SK-N-SH treated with all-trans-retinoic acid at 6 μM for 48 hours (cell line): Measurements from ENCODE around the gene MTA3.

Source experiments
- ATAC-seq: fragments of 200-7000 bp; cut with Tn5 transposase; 3 replicates; pipeline ENCODE4 v1.9.1; 2020; ENCODE audit warnings: mild to moderate bottlenecking, moderate library complexity
- ARNTL ChIP-seq: fragments of 450-650 bp; formaldehyde crosslinking; IDR thresholded peaks from 2 replicates; pipeline ENCODE4 v1.5.0; 2020; ENCODE audit warnings: low read depth, mild to moderate bottlenecking, moderate library complexity, borderline replicate concordance
- BACH2 ChIP-seq: fragments of 250-450 bp; sonication (Bioruptor Pico); IDR thresholded peaks from 2 replicates; pipeline ENCODE4 v1.9.0; 2021; ENCODE audit warnings: mild to moderate bottlenecking, borderline replicate concordance
- CSDC2 ChIP-seq: fragments of 250-450 bp; sonication (Bioruptor Pico); IDR thresholded peaks from 2 replicates; pipeline ENCODE4 v1.5.0; 2020; ENCODE audit warnings: mild to moderate bottlenecking, moderate library complexity
- CSRNP3 ChIP-seq: fragments of 250-450 bp; sonication (Bioruptor Pico); IDR thresholded peaks from 2 replicates; pipeline ENCODE4 v1.5.1; 2021; ENCODE audit warnings: mild to moderate bottlenecking, moderate library complexity
- GLIS3 ChIP-seq: fragments of 250-450 bp; sonication (Bioruptor Pico); IDR thresholded peaks from 2 replicates; pipeline ENCODE4 v1.5.0; 2020; ENCODE audit warnings: mild to moderate bottlenecking, moderate library complexity
- ISL1 ChIP-seq: fragments of 250-450 bp; sonication (Bioruptor Pico); IDR thresholded peaks from 2 replicates; pipeline ENCODE4 v2.1.2; 2022; ENCODE audit warnings: mild to moderate bottlenecking, moderate library complexity
- OSR1 ChIP-seq: fragments of 250-450 bp; sonication (Bioruptor Pico); IDR thresholded peaks from 2 replicates; pipeline ENCODE4 v1.8.0; 2022; ENCODE audit warnings: moderate library complexity, mild to moderate bottlenecking, inconsistent platforms
- POU6F1 ChIP-seq: fragments of 250-450 bp; sonication (Bioruptor Pico); IDR thresholded peaks from 2 replicates; pipeline ENCODE4 v1.8.0; 2021; ENCODE audit warnings: low read depth, mild to moderate bottlenecking, moderate library complexity, borderline replicate concordance
- PPARA ChIP-seq: fragments of 250-450 bp; sonication (Bioruptor Pico); IDR thresholded peaks from 2 replicates; pipeline ENCODE4 v1.5.0; 2020; ENCODE audit warnings: mild to moderate bottlenecking, borderline replicate concordance
- RARB ChIP-seq: fragments of 250-450 bp; sonication (Bioruptor Pico); IDR thresholded peaks from 2 replicates; pipeline ENCODE4 v1.8.0; 2021; ENCODE audit warnings: mild to moderate bottlenecking, moderate library complexity
- SNAI2 ChIP-seq: fragments of 250-450 bp; sonication (Bioruptor Pico); IDR thresholded peaks from 2 replicates; pipeline ENCODE4 v1.5.0; 2020; ENCODE audit warnings: mild to moderate bottlenecking, moderate library complexity
- TCF4 ChIP-seq: fragments of 250-450 bp; sonication (Bioruptor Pico); IDR thresholded peaks from 2 replicates; pipeline ENCODE4 v1.8.0; 2021; ENCODE audit warnings: mild to moderate bottlenecking, moderate library complexity, borderline replicate concordance
- TOX ChIP-seq: fragments of 250-450 bp; sonication (Bioruptor Pico); IDR thresholded peaks from 2 replicates; pipeline ENCODE4 v1.8.0; 2021; ENCODE audit warnings: mild to moderate bottlenecking, moderate library complexity, borderline replicate concordance
- TSHZ2 ChIP-seq: fragments of 250-450 bp; sonication (Bioruptor Pico); IDR thresholded peaks from 2 replicates; pipeline ENCODE4 v1.5.0; 2020; ENCODE audit warnings: mild to moderate bottlenecking, moderate library complexity
- ZFP3 ChIP-seq: fragments of 250-450 bp; sonication (Bioruptor Pico); IDR thresholded peaks from 2 replicates; pipeline ENCODE4 v1.5.0; 2020; ENCODE audit warnings: mild to moderate bottlenecking, moderate library complexity
- ZFP30 ChIP-seq: fragments of 450-650 bp; formaldehyde crosslinking; IDR thresholded peaks from 2 replicates; pipeline ENCODE4 v1.5.0; 2022; ENCODE audit warnings: mild to moderate bottlenecking, moderate library complexity
- ZNF565 ChIP-seq: fragments of 450-650 bp; formaldehyde crosslinking; conservative IDR thresholded peaks from 2 replicates; pipeline ENCODE4 v1.5.0; 2020; ENCODE audit warnings: low read depth, mild to moderate bottlenecking, moderate library complexity
- ZNF70 ChIP-seq: fragments of 450-650 bp; formaldehyde crosslinking; IDR thresholded peaks from 2 replicates; pipeline ENCODE4 v1.5.0; 2020; ENCODE audit warnings: mild to moderate bottlenecking, moderate library complexity
- ZNF8 ChIP-seq: fragments of 450-650 bp; formaldehyde crosslinking; IDR thresholded peaks from 2 replicates; pipeline ENCODE4 v1.5.0; 2020; ENCODE audit warnings: mild to moderate bottlenecking, moderate library complexity
- TF ChIP-seq, protein P1 (sequence below): fragments of 250-450 bp; sonication (Bioruptor Pico); IDR thresholded peaks from 2 replicates; pipeline ENCODE4 v1.5.1; 2020; ENCODE audit warnings: low read depth, mild to moderate bottlenecking, moderate library complexity
- TF ChIP-seq, protein P2 (sequence below): fragments of 250-450 bp; sonication (Bioruptor Pico); IDR thresholded peaks from 2 replicates; pipeline ENCODE4 v1.8.0; 2020; ENCODE audit warnings: mild to moderate bottlenecking, moderate library complexity, borderline replicate concordance

MTA3 gene

DNA sequence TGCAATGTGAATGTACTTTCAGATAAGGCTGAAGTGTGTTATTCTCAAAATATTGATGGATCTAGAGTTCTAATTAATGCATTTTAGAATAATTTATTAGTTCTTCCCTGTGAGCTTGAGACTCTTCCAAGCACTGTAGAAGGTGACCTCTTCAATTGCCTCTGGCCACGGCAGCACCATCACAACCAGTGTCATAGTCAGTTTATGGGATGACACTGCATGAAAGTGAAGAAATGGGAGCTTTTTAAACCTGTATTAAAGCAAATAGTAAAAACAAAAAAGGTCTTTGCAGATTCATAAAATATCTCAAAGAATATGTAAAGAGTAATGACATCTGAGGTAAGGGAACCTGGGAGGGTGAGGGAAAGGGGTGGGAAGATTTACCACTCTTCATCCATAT, 143.5 kb downstream of the MTA3 start:
- ATAC-seq, result no peak
- TF ChIP-seq OSR1 (CRISPR knock-in tag) (no peak), TCF4 (CRISPR knock-in tag) (no peak), CSDC2 (CRISPR knock-in tag) (no peak), ARNTL (no peak), ZNF8 (CRISPR knock-in tag) (no peak), RARB (no peak), ZFP3 (no peak), ZNF565 (CRISPR knock-in tag) (no peak), CSRNP3 (CRISPR knock-in tag) (no peak), SNAI2 (CRISPR knock-in tag) (no peak), BACH2 (CRISPR knock-in tag) (no peak), TOX (CRISPR knock-in tag) (no peak), ZNF70 (CRISPR knock-in tag) (no peak)
- TF ChIP-seq, protein P1, sequence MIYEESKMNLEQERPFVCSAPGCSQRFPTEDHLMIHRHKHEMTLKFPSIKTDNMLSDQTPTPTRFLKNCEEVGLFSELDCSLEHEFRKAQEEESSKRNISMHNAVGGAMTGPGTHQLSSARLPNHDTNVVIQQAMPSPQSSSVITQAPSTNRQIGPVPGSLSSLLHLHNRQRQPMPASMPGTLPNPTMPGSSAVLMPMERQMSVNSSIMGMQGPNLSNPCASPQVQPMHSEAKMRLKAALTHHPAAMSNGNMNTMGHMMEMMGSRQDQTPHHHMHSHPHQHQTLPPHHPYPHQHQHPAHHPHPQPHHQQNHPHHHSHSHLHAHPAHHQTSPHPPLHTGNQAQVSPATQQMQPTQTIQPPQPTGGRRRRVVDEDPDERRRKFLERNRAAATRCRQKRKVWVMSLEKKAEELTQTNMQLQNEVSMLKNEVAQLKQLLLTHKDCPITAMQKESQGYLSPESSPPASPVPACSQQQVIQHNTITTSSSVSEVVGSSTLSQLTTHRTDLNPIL (CRISPR knock-in tag), result no peak
- TF ChIP-seq, all 23 proteins: peak for 0

DNA sequence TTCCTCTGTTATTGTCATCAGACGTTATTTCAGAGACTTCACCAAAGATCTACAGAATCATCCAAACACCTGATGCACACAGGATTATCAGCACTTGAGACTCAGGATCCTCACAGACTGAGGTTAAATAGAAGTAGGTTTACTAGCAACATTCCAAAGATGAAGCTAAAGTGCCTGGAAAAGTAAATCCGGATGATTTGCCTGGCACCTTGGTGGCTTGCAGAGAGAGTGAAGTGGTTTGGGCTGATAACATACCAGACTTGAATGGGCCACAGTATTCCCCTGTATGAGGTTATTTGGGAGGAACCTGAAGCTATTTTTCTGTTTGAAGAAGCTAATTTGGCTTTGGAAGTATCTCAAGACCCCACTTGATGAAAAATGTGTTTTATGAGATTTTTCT, 144.5 kb downstream of the MTA3 start:
- TF ChIP-seq PPARA (CRISPR knock-in tag) (no peak), TSHZ2 (CRISPR knock-in tag) (no peak), POU6F1 (CRISPR knock-in tag) (no peak), OSR1 (CRISPR knock-in tag) (no peak), TCF4 (CRISPR knock-in tag) (no peak), RARB (no peak), ZNF70 (CRISPR knock-in tag) (no peak), CSDC2 (CRISPR knock-in tag) (no peak), SNAI2 (CRISPR knock-in tag) (no peak), ZFP30 (CRISPR knock-in tag) (no peak), ZNF8 (CRISPR knock-in tag) (no peak), GLIS3 (CRISPR knock-in tag) (no peak), CSRNP3 (CRISPR knock-in tag) (no peak), BACH2 (CRISPR knock-in tag) (no peak), ISL1 (no peak), TOX (CRISPR knock-in tag) (no peak), ARNTL (no peak)
- TF ChIP-seq, protein P2, sequence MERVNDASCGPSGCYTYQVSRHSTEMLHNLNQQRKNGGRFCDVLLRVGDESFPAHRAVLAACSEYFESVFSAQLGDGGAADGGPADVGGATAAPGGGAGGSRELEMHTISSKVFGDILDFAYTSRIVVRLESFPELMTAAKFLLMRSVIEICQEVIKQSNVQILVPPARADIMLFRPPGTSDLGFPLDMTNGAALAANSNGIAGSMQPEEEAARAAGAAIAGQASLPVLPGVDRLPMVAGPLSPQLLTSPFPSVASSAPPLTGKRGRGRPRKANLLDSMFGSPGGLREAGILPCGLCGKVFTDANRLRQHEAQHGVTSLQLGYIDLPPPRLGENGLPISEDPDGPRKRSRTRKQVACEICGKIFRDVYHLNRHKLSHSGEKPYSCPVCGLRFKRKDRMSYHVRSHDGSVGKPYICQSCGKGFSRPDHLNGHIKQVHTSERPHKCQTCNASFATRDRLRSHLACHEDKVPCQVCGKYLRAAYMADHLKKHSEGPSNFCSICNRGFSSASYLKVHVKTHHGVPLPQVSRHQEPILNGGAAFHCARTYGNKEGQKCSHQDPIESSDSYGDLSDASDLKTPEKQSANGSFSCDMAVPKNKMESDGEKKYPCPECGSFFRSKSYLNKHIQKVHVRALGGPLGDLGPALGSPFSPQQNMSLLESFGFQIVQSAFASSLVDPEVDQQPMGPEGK, result no peak
- ATAC-seq, result no peak
